CD4-positive, alpha-beta T cell treated with Interleukin-4 for 1 hour (primary cell): ENCODE measurements around the gene CERK.

Experiments
- DNase-seq, 2 donors: peaks; one replicate each; pipeline ENCODE4 v3.0.0-alpha.2; 2020 to 2022

The CERK gene

DNA sequence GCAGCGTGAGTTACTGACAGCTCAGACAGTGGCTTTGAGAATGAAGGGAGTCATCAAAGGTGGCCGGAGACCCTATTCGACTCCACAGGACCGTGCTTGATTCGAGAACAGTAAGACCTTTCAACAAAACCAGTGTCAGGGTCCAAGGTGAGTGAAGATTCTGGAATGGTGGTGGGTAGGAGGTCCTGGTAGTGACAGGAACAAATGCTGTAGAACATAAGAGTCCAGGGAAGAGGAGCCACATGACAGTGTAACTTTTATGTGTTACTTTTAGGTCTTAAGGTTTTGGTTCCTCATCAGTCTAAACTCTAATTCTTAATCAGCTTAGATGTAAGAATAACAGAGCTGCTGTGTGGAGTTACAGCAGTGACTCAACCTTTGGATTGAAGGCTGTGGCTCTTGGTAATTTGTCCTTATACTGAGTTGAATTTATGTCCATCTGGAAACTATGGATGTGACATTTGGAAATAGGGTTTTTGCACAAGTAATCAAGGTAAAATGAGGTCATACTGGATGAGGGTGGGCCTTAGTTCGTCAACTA, 26.2 kb upstream of the CERK start:
- DNase-seq, result no peak

DNA sequence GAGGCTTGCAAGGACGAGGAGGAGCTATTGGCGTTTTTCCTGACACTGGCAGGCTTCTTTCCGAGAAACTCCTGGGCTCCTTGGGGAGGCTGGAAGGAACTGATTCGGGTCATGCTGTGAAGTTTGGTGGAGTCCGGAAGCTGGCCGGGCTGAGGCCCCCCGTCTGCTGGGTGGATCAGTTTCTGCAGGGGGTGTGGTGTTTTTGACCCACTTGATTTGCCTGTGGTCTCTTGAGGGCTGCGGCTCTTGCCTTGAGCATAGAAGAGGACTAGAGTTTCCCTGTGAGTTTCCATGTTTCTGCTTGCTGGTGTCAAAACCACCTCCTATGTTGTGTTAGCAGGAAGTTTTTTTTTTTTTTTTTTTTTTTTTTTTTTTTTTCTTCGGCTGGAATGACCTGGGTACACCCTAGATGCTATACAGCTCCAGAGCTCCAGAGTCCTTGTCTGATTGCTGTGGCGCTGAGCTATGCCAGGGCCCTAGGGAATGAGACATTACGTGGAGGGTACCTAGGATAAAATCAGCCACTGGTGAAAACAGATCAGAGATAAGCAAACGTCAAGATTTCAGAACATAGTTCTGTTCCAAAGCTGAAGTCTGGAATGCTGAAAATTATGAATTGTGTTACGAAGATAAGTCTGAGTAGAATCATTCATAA, 25.1 kb upstream of the CERK start:
- peak; percentile 54 to 66 for DNase-seq

DNA sequence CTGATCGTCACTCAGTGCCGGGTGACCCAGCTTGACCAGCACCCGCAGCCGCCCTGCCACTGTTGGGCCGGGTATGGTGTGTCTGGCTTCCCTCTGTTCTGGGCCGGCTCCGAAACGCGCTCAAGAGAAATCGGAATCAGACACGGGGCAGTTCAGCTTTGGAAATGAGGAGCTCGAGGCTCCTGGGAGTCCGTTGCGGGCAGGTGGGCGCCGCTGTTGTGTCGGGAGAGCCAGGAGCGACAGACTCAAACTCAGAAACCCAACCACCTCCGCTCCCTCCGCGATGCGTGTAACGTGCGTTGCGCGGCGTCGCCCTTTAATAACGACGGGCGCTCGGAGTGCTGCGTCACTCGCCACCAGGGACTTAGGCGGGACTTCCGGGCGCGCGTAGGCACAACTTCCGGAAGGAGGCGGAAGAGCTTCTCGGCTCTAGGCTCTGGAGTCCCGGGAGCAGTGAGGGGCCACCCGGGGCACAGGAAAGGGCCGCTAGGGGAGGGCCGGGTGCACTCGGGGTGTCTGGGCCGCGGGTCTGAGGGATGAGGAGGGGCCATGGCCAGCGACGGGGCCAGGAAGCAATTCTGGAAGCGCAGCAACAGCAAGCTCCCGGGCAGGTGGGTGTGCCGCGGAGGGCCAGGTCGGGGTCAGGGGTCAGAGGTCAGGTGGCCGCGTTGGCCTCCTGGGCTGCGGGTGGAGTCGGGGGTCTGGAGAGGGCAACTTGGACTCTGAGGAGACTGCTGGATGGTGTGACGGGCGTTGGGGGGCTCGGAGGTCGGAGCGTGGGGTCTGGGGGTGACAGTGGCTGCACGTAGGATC, 24.4 kb upstream of the CERK start, which contains the start of gene TBC1D22A:
TBC1D22A (plus strand) TSS at position 413 of the 813 bp plus-strand sequence; CDS start at position 550, 137 bp downstream.
- peak; percentile 94 to 95 for DNase-seq

DNA sequence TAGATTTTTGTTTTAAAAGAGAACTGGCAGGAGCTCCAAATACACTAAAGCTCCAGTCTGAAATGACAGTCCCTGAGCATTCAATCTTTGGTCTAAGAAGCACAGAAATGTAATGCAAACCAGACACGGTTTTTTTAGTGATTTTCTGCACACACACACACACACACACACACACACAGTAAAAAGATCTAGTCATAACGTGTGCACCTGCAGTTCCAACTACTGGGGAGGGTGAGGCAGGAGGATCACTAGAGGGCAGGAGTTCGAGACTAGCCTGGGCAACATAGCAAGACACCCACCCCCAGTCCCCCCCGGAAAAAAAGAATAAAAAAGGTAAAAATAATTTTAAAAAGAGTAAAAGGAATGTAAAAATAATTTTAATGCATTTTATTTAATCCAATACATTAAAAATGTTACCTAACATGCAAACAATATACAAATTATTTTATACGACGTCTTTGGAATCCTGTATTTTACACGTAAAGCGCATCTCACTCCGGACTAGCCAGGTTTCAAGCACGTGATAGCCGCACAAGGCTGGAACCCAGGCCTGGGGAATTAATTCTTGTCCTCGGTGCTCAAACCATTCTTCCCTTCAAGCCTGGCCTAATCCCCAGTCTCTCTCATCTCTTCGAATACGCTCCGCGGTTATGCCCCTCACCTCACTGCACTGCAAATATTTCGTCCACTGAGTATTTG, 23.6 kb upstream of the CERK start:
- no peak for DNase-seq

DNA sequence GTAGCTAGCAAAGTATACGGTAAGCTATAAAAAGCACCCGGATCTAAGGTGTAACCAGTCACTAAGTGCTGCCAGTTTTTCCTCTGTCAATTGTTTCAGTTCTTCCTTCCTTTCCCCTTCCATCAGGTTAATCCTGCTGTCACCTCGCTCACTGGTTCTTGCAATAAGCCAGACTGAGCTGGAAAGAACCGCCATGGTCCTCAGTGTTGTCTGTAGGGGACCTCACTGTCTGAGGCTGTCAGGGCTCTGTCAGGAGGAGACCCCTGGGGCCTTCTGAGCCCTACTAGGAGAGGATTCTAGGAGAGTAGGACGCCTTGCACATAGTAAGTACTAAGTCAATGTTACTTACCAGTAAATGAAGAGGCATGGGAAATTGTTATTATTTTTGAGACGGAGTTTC, 23.0 kb upstream of the CERK start:
- no peak for DNase-seq

DNA sequence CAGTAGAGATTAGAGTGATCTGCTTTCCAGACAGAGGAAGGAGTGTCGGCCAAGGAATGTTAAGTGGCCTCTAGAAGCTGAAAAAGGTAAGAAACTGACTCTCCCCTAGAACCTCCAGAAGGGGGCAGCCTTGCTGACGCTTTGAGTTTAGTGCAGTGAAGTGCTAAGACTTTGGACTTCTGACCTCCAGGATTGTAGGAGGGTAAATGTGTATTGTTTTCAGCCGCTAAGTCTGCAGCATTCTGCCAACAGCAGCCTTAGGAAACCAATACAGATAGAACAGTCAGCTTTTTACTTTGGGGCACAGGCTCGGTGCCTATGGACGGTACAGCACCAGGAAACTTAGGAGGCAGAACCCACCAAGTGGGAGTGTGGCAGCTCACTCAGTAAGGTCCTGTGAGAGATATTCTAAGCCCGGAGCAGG, 20.8 kb upstream of the CERK start:
- DNase-seq, result peak; percentile 65 to 67

DNA sequence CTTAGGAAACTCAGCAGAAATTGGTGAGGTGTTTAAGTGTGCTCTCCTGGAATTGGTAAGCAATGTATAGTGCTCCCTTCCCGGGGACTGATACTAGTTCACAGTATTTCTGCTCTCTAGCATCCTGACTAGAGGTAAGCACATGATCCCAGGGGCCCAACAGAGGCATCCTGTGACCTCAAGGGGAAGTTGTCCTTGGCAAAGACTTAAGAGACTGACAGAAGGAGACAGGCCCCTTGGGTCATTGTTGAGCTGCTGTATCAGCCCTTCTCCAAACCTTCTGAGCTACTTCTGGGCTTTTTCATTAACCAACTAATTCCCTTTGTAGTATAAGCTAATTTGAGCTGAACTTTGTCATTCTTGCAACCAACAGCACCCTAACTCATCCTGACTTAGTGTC, 20.1 kb upstream of the CERK start:
- DNase-seq, result no peak

DNA sequence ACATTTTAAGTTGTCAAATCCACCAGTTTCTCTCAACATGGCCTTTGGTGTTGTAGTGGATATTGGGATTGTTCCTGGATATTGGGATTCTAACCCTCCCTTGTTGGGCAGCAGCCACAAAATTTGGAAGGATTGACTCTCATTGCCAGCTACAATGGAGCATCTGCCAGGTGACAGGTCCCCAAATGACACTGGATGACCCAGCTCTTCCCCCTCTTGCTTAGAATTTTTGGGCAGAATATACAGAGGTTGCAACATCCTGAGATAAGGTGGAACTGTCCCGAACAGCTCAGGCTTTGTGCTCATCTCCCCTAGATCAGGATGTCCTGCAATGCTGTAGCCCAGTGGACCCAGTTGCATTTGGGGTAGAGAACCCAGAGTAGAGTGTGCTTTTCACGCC, 19.1 kb upstream of the CERK start:
- DNase-seq, result no peak

DNA sequence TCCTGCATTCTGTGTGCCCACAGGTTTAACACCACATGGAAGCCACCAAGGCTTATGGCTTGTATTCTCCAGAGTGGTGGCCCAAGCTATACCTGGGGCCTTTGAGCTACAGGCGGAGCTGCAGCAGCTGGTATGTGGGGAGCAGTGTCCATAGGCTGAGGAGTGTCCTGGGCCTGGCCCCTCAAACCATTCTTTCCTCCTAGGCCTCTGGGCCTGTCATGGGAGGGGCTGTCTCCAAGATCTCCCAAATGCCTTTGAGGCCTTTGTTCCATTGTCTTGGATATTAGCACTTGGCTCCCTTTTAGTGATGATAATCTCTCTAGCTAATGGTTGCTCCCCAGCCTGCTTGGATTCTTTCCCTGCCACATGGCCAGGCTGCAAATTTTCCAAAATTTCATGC, 18.0 kb upstream of the CERK start:
- DNase-seq, result no peak

DNA sequence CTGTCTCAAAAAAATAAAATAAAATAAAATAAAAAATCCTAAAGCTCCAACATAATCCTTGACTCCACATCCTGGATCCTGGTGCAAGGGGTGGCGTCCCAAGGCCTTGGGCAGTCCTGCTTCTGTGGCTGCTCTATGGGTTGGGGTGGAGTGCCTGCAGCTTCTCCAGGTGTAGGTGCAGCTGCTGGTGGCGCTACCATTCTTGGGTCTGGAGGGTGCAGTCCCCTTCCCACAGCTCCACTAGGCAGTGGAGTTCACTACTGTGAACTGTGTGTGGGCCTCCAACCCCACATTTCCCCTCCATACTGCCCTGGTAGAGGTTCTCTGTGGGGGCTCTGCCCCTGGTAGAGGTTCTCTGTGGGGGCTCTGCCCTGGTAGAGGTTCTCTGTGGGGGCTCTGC, 17.5 kb upstream of the CERK start:
- DNase-seq, result no peak

DNA sequence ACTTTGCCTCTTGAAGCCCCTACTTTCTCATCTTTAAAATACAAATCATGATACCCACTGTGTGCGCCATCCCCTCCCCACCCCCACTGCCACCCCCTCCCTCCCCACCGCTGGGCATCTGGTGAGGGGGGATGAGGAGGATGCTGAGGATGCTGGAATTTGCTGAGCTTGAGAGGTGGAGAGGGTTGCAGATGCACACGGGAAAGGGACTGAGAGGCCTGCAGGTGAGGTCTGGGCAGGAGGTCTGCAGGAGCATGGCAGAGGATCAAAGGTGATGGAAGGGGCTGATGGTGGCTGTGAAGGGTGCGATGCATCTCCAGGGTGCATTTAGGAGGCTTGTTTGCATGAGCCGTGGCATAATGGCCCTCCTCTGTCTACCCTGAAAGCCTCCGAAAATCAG, 16.8 kb upstream of the CERK start:
- DNase-seq, result no peak

DNA sequence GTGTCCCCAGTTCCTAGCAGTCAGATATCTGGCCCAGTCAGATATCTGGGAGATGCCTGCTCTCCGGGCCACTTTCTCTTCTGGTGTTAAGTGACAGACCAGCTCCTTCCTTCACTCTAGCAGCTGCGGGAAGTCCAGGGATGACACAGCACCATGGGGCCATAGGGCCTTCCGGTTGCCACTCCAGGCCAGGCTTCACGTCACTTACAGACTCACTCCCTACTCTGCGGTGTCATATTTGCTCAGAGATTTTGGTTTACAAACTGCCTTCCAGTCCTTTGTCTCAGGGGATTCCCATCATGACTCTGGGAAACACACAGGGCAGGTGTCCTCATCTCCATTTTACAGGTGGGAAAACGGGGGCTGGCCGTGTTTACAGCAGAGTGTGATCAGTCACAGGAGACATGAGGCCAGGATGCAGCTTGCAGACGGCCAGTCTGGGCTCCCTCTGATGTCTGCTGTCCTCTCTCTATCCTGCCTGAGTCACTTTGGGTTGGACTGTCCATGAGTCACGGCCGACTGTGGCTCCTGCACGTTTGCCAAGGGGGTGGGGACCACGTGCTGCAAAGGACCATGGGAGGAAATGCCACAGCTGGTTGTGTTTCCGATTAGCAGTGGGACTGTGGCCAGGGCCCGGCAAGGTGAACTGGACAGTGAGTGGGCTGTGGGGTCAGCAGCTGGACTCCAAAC, 16.2 kb upstream of the CERK start:
- peak in 1 of 2 donors; percentile 84 for DNase-seq

DNA sequence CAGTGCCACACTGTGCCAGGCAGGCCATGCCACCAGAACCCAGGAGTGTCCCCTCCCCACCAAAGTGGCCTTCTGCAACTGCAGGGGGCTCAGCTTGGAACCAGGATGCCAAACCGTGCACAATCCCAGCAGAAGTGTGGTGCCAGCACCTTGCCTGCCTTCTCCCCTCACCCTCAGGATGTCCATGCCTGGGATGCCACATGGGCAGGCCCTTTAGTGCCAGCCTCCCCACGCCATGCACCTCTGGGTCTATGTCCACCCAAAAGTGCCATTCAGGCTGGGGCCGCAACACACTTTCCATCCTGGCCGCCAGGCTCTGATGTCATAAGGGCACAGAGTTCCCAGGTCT, 15.7 kb upstream of the CERK start:
- no peak for DNase-seq

DNA sequence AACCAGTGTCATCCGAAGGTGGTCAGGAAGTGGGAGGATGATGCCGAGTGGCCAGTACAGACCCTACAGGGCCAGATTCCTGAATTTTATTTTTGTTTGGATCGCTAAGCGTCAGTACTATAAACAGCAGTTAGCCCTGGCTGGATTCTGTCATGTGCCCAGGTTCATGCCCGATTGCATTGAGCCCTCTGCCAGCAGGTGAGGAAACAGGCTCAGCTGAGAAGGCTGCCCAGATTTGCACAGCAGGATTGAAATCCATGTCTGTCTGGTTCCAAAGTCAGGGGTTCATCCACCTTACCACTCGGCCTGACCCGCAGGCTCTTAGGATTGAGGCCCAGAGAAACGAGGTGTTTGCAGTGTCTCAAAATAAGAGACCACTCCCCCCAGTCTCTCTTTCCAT, 15.3 kb upstream of the CERK start:
- DNase-seq, result no peak

DNA sequence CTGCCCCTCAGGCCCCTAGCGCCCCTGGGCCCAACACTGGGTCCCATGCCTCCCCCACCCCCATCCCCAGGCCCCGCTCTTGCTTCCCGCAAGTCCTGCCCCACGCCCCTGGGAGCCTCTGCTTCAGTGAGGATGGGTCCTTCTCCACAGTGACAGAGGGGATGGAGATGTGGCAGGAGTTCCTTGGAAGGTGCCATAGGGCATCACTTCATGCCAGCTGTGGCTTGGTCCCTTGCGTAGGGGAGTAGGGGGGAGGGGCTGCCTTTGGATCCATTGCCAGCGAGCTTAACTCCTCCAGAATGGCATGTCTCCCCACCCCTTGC, 14.9 kb upstream of the CERK start:
- DNase-seq, result no peak

DNA sequence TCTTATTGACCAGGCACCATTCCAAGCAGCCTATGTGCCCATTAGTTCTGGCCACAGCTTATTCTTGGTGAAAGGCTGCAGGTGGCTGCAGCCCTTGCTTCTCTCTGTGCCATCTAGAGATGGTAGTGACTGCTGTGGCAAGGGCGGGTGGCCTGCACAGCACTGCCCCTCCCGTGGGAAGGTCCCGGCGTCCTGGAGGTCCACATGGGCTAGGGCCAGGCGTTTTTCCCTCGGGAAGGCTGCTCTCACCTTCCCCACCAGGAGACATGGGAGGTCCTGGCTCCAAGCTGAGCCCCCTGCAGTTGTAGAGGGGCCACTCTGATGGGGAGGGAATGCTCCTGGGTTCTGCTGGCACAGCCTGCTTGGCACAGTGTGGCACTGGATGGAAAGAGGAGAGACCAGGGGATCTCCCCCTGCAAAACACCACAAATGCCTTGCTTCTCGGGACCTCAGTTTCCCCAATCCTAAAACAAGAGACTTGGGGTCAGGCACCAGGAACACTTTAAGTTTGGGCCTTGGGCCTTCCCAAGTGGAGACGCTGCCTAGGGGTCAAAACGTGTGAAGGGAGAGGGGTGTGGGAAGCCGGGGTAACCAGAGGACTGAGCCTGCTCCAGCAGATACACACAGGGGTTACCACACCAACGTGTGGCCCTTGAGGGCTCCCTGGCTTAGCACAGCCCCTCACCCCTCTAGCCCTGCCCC, 14.4 kb upstream of the CERK start:
- DNase-seq, result no peak

DNA sequence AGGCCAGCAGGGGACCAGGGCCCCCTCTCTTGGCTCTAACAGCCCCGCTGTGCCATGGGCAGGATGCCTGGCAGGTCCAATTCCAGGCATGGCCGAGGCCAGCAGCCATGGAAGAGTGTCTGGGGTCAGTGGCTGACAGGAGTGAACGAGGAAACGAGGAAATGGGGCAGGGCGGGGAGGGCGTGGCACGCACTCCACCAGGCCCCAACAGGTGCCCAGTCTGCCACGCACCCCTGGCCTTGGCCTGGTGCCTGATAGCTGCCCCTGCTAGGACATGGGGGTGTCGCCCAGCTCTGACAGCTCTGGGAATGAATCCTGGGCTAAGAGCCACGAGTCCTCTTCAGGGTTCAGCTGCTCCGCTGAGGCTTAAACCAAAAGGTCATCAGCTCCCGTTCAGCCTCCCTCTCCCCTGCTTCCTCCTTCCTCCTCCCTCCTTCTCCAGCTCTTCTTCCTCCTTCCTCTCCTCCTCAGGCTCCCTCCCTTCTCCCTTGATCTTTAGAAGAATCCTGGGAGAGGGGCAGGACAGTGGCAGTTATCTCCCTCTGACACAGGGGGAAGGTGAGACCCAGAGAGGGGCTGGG, 12.9 kb upstream of the CERK start:
- DNase-seq, result no peak

DNA sequence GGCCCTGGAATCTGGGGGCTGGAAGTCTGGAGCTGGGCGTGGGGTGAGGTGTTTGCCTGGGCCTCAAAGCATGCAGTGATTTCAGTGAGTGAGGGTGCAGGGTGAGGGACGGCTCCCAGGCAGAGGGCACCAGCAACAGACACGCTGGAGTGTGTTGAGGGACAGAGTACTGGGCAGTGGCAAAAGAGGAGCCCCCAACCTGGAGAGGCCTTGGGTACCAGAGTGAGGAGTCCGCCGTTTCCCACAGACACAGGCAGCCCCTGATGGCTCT, 12.4 kb upstream of the CERK start:
- no peak for DNase-seq

DNA sequence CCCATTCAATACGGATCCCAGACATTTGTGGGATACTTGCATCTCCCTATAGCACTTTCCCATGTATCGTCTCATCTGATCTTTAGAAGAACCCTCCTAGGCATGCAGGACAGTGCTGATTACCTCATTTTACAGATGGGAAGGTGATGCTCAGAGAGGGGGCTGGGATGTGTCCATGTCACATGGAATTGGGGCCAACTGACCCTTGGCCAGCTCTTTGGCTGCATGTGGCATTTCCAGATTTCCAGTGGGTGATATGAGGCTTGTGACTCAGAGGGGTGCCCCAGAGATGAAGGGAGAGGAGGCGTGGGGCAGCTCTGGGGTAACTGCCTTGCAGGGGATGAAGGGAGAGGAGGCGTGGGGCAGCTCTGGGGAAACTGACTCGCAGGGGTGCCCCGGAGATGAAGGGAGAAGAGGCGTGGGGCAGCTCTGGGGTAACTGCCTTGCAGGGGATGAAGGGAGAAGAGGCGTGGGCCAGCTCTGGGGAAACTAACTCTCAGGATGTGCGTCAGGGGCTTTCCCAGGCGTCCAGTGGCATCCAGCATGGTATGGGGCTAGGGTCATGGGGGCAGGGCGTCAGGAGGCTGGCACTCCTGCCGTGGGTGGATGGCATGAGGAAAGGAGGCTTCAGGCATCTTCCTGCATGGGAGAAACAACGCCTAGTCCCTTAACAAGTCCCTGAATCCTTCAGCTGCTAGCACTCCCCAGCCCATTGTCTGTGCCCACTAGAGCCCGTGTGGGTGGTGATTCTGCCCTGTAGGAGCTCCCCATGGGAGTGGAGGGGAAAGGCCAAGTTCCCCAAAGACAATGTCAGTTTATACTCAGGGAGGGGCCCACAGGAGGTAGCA, 11.9 kb upstream of the CERK start:
- no peak for DNase-seq

DNA sequence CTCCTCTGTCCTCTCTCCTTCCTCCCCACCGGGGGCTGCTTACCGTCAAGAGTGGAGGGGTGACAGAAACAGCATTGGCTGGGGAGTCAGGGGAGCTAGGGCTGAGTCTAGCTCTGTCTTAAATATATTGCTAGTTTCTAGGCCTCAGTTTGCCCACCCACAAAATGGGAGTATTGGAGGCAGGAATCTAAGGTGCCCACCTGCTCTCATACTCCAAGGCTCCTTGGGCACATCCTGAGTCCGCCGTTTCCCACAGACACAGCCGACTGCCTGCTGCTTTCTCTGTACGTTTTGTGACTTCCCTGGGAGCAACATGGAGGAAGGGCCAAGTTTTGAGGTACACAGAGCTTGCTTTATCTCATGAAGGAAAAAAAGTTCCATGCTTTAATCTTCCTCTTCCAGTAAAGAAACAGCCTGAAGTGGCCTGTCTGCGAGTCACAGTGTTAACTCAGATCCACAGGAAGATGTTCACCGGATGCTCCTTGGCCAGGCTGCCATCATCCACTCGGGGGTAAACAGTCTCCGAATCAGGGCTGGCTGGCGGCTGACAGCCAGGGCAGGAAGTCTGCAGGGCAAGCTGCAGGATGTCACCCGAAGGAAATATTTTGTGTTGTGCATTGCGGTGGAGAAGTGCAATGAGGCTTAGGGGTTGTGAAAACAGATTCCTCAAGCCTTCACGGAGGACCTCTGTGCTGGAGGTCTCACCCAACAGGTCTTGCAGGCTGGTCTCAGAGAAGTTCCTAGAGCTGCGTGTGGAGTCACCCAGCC, 11.0 kb upstream of the CERK start:
- DNase-seq, result peak; percentile 61 to 71
